Measurements from ENCODE around the gene COX7A1.
"Not testable (repeated sequence)": the region's sequence is repeated elsewhere in the genome, so short reads cannot be mapped to it uniquely, and the experiment has no call there.

COX7A1 gene

DNA sequence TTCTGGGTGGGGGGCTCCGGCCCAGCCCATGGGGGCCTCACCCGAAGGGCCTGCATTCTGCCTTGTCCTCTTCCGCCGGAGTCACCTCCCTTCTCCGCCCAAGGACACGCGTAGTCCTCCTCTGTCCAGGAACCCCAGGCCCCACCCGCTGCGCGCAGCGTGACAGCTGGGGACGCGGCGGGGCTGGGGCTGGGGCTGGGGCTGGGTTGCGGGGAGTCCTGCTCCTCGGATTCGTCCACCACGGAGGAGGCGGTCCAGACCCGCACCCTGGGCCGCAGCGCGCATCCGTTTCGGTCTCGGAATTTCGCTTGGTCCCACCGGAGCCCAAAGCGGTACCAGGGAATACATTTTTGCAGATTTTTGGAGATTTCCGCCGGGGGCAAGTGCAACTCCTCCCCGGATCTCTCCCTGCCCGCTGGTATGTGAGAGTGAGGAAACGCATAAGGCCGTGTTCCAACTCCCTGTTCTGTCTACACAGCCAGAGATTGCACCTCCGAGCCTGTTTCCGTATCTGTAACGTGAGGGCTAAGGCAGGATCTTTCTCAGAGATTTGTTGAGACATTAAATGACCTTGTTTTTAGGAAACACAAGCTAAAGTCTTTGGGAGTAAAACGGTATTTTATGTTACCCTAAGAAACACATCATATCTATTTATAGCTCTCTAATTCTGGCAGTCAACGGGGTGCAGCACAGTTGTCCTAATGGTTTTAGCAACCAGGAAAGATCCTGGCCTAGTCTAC lies at the start of gene COX7A1:
TSS of gene COX7A1 (minus strand) at position 96 of the 740 bp plus-strand sequence. CDS start at position 56, 40 bp downstream.
- no peak for DNase-seq

- DNase-seq = no peak
Measured at GRCh38 chr19:36201684-36202083, 49.4 kb upstream of the COX7A1 start.

- DNase-seq = no peak
Measured at GRCh38 chr19:36198119-36198518, 45.9 kb upstream of the COX7A1 start.

DNA sequence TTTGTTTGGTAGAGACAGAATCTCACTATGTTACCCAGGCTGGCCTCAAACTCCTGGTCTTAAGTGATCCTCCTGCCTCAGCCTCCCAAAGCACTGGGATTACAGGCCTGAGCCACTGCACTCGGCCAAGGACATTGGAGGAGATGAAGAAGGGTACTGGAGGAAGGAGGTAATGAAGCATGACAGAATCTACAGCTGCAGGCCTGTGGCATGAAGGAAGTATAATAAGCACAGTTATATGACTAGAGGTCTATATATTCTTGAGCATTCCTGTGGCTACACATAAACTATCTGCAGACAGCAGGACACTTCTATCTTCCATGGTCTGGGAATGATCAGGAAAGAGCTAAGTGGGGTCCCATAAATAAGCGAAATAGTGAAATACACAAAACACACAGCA lies 44.0 kb upstream of the COX7A1 start:
- no peak for DNase-seq

- not testable (repeated sequence) for DNase-seq
Measured at GRCh38 chr19:36186722-36187121, 34.5 kb upstream of the COX7A1 start.

GRCh38 chr19:36183245-36183628 lies 31.0 kb upstream of the COX7A1 start:
- DNase-seq = no peak

- DNase-seq = no peak
Measured at GRCh38 chr19:36182612-36183244, 30.5 kb upstream of the COX7A1 start.

GRCh38 chr19:36179077-36179476 lies 26.8 kb upstream of the COX7A1 start:
- DNase-seq = not testable (repeated sequence)

DNA sequence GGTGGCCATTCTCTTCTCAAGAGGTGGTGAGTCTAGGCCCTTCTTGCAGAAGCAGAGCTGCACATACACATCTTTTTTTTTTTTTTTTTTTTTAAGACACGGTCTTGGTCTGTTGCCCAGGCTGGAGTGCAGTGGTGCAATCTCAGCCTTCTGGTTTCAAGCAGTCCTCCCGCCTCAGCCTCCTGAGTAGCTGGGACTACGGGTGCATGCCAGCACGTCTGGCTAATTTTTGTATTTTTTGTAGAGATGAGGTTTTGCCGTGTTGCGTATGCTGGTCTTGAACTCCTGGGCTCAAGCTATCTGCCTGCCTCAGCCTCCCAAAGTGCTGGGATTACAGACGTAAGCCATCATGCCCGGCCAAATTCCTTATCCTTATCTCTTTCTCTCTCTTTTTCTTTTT lies 21.6 kb upstream of the COX7A1 start:
- DNase-seq = not testable (repeated sequence)

DNA sequence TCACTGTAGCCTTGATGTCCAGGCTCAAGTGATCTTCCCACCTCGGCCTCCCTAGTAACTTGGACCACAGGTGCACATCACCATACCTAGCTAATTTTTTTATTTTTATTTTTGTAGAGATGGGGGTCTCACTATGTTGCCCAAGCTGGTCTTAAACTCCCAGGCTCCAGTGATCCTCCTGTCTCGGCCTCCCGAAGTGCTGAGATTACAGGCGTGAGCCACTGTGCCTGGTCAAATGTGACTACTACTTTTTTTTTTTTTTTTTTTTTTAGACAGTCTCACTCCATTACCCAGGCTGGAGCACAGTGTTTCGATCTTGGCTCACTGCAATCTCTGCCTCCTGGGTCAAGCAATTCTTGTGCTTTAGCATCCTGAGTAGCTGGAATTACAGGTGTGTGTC lies 20.6 kb upstream of the COX7A1 start:
- DNase-seq = no peak

GRCh38 chr19:36169084-36169760 lies 17.0 kb upstream of the COX7A1 start:
- no peak for DNase-seq

DNA sequence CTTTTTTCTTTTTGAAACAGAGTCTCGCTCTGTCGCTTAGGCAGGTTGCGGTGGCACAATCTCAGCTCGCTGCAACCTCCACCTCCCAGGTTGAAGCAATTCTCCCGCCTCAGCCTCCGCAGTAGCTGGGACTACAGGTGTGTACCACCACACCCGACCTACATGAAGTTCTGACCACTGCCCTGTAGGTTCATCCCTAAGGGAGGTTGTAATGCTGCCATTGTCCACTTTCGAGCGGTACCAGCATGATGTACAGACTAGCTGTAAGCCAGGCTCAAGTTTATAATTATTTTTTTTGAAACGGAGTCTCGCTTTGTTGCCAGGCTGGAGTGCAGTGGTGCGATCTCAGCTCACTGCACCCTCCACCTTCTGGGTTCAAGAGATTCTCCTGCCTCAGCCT lies 11.6 kb upstream of the COX7A1 start:
- no peak for DNase-seq

GRCh38 chr19:36160821-36161596 lies 8.8 kb upstream of the COX7A1 start:
- DNase-seq = no peak

DNA sequence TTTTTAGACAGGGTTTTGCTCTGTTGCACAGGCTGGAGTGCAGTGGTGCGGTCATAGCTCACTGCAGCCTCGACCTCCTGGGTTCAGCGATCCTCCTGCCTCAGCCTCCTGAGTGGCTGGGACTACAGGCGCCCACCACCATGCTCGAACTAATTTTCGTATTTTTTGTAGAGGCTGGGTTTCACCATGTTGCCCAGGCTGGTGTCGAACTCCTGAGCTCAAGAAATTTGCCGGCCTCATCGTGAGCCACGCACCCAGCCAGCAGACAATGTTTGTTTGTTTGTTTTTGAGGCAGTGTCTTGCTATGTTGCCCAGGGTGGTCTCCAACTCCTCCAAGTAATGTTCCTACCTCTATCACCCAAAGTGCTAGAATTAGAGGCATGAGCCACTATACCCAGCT lies 879 bp upstream of the COX7A1 start:
- no peak for DNase-seq

DNA sequence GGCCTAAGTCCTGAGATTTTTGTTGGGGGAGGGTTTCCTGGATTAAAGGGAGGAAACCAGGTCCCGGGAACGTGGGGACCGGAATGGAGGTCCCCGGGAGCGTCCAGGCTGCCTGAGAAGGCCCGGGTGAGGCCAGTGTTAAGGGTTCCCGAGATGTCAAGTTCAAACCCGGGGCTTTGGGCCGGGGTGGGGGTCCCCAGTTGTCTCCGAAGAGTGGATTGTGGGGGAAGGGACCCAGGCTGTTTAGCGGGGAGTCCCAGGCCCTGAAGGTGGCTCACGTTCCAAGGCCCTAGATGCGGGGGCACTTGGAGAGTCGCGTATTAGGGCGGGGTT lies 262 bp downstream of the COX7A1 start:
- DNase-seq = no peak

DNA sequence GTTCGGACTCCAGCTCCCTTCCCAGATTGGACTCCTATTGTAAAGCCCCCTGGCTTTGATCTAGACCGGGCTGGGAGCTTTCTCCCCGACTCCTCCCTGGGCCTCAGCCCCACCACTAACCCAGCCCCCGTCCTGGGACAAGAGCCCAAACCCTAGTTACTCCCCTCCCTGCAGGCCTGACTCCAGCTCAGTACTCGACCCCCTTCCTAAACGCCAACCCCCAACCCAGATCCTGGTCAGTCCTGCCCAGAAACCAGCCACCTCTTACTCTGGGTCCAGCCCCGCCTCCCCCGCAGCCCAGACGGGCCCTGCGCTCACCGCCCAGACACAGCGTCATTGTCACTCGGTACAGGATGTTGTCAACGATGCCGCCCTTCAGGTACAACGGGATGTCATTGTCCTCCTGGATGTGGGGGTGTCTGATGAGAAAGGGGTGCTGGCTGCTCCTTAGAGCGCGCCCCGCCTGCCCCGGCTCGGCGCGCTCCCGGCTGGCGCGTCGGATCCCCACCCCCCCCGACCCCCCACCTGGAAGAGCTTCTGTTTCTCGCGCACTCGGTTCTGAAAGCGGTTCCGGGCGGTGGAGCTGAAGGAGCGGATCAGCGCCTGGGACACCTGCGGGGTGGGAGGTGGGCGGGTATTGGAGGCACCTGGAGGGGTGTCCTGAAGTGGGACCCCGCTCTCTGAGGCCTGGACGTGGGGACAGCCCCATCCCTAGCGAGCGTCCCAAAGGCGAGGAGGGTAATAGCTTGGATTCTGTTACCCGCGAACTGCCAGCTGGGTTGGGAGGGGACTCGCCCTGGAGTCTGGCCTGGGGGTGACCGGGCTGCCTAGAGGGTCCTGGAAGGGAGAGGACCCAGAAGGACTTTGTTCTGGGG lies 866 bp downstream of the COX7A1 start:
- no peak for DNase-seq

DNA sequence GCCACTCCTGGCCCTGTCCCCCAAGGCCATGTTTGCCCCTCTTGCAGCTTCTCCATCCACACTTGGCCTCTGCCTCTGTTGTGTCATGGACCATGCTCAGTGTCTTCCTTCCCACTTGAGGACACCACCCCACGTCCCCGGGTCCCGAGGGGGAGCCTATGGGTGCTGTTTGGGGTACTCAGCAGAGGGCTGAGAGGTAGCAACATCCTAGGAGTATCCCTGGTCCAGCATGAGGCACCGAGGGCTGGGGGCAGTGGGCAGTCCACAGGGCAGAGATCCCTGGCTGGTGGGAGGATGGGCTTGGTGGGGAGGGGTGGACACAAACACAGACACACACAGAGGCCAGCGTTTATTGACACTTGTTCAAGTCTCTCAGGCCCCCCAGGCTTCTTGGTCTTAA lies 1.7 kb downstream of the COX7A1 start:
- DNase-seq = no peak

DNA sequence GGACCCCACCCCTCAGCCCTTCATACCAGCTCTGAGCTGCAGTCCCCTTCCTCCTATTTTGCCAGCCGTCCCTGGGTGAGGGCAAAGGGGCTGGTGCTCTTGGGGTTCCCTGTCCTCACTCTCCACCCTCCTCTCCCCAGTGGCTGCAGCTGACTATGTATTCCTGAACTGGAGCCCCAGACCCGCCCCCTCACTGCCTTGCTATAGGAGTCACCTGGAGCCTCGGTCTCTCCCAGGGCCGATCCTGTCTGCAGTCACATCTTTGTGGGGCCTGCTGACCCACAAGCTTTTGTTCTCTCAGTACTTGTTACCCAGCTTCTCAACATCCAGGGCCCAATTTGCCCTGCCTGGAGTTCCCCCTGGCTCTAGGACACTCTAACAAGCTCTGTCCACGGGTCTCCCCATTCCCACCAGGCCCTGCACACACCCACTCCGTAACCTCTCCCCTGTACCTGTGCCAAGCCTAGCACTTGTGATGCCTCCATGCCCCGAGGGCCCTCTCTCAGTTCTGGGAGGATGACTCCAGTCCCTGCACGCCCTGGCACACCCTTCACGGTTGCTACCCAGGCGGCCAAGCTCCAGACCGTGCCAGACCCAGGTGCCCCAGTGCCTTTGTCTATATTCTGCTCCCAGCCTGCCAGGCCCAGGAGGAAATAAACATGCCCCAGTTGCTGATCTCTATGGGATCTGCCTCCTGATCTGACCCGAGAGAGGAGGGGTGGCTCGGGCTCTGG lies 2.4 kb downstream of the COX7A1 start:
- DNase-seq = no peak

GRCh38 chr19:36144624-36145023 lies 7.6 kb downstream of the COX7A1 start:
- no peak for DNase-seq

- DNase-seq = no peak
Measured at GRCh38 chr19:36142496-36142895, 9.8 kb downstream of the COX7A1 start.

- DNase-seq = no peak
Measured at GRCh38 chr19:36142046-36142445, 10.2 kb downstream of the COX7A1 start.

Measured in activated CD4-positive, alpha-beta T cell treated with anti-CD3 and anti-CD28 coated beads for 48 hours (primary cell).